Measurements from ENCODE around the gene TLE5.

The TLE5 gene

GRCh38 chr19:3062165-3063105, at the start of gene TLE5:
TLE5 (minus strand) TSS chr19:3062495; CDS start chr19:3062200, 295 bp downstream.
- peak; percentile 74 for DNase-seq
- ATAC-seq, result peak; percentile 70

GRCh38 chr19:3111586-3112247, 49.4 kb upstream of the TLE5 start:
- DNase-seq, result no peak
- ATAC-seq, result no peak

- DNase-seq (no peak), ATAC-seq (no peak)
Measured at GRCh38 chr19:3110126-3110825, 48.0 kb upstream of the TLE5 start.

GRCh38 chr19:3109491-3109890, 47.2 kb upstream of the TLE5 start:
- DNase-seq (no peak), ATAC-seq (no peak)

- ATAC-seq (peak; percentile 57), DNase-seq (peak; percentile 80)
Measured at GRCh38 chr19:3108775-3109174, 46.5 kb upstream of the TLE5 start.

- DNase-seq, result no peak
- no peak for ATAC-seq
Measured at GRCh38 chr19:3107658-3108057, 45.4 kb upstream of the TLE5 start.

- no peak for ATAC-seq
- DNase-seq, result no peak
Measured at GRCh38 chr19:3106509-3107141, 44.3 kb upstream of the TLE5 start.

GRCh38 chr19:3105641-3106508, 43.6 kb upstream of the TLE5 start:
- ATAC-seq, result no peak
- DNase-seq, result no peak

- no peak for DNase-seq
Measured at GRCh38 chr19:3104708-3104983, 42.4 kb upstream of the TLE5 start.

GRCh38 chr19:3102239-3103140, 40.2 kb upstream of the TLE5 start:
- ATAC-seq (no peak), DNase-seq (no peak)

More at GRCh38 chr19:3104708-3104983, 42.4 kb upstream of the TLE5 start:
- ATAC-seq, result no peak

- no peak for ATAC-seq
- DNase-seq, result no peak
Measured at GRCh38 chr19:3100747-3101730, 38.7 kb upstream of the TLE5 start.

- no peak for ATAC-seq
- DNase-seq, result no peak
Measured at GRCh38 chr19:3100331-3100730, 38.0 kb upstream of the TLE5 start.

GRCh38 chr19:3099347-3100145, 37.3 kb upstream of the TLE5 start:
- ATAC-seq, result no peak
- no peak for DNase-seq

- no peak for DNase-seq
- ATAC-seq, result no peak
Measured at GRCh38 chr19:3098515-3099346, 36.4 kb upstream of the TLE5 start.

GRCh38 chr19:3098141-3098514, 35.8 kb upstream of the TLE5 start:
- DNase-seq (no peak), ATAC-seq (no peak)

- ATAC-seq, result no peak
- DNase-seq, result no peak
Measured at GRCh38 chr19:3097442-3097871, 35.2 kb upstream of the TLE5 start.

- no peak for DNase-seq
- ATAC-seq, result no peak
Measured at GRCh38 chr19:3096902-3097326, 34.6 kb upstream of the TLE5 start.
